ENCODE measurements around the gene INPP4A.

The INPP4A gene

DNA sequence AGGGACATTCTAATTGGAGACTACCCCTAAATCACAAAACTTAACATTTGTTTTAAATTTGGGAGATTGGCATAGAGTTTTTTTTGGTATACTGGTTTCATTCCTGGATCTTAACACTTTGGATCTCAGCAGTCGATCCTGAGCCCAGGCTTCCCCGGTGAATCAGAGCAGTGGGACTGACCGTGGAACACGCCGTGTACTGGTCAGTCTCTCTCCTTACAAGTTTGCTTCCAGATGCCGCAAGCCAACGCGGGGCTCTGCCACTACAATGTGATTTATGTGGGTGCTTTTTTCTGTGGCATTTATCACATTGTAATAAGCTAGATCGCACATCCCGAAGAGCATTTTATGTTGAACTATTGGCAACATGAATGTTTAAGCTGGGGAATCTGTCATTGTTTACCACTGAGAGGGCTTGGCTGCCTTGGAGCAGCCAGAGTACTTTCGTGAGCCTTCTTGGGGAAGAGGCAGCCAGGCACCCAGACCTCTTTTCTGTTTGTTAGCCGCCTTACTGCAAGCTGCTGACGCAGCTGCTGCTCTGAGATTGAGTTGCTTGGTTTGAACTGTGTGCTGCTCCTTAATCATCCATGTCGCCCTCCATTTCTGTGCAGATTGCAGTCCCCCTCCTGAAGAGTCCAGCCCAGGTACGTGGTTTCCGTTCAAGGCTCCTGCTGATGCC lies 114.3 kb downstream of the INPP4A start:
- no peak for DNase-seq
- Histone ChIP-seq H3K36me3 (ENCODE audit: control insufficient read depth in 4 of 4, insufficient read depth in 4 of 4, low read length in 3 of 4) (peaks cover 9 to 66% (median 50%) of the 10 kb centered on the region in 4 experiments), H3K4me1 (ENCODE audit: control extremely low read depth in 1 of 4, control insufficient read depth in 4 of 4, insufficient read depth in 4 of 4, low read length in 3 of 4) (peaks cover 0 to 31% (median 2%) of the 10 kb centered on the region in 4 experiments), H3K27me3 (replicated peaks in 2 of 5; ENCODE audit: control insufficient read depth in 4 of 5, insufficient read depth in 5 of 5, low read length in 4 of 5) (no peaks in the 10 kb centered on the region), H3K4me3 (ENCODE audit: control insufficient read depth in 1 of 7, extremely low read depth in 1 of 7, insufficient read depth in 4 of 7, low read depth in 2 of 7, low read length in 6 of 7) (no peak overlapping the region), H3K9me3 (ENCODE audit: control extremely low read depth in 1 of 5, control insufficient read depth in 4 of 5, insufficient read depth in 2 of 5, low read depth in 1 of 5, low read length in 4 of 5) (no peaks in the 10 kb centered on the region), H3K27ac (ENCODE audit: insufficient read depth in 1 of 2, low read depth in 1 of 2, low read length in 2 of 2, poor library complexity in 1 of 2, severe bottlenecking in 2 of 2) (no peak overlapping the region)
- CTCF ChIA-PET = interaction anchor here (2.5 kb wide), 1 partner anchor 10 kb away, joined by 14 read pairs; no protein-coding TSS in a partner anchor
- POLR2A ChIA-PET = no interaction called here
- 100% methylated on average over 13 of the region's 16 CpGs for WGBS (ENCODE audit: insufficient coverage)

DNA sequence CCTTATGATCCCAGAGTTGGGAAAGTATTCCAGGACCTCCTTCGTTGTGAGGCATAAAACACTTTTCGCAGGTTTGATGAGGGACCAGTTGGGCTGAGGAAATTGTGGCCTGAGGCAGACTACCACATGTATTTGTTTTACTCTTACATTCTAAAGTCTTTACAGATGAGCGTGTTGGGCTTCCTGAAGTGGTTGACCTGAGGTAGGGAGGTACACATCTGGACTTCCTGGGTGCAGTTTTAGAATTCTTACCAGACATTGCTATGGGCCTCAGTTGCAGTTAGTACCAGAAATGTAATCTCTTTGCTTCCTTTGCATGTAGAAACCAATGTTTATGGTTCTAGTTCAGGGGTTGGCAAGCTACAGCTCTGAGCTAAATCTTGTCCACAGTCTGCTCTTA lies 114.9 kb downstream of the INPP4A start:
- CTCF ChIA-PET = interaction anchor here (2.5 kb wide), 1 partner anchor 10 kb away, joined by 14 read pairs; no protein-coding TSS in a partner anchor
- Histone ChIP-seq H3K36me3 (ENCODE audit: control insufficient read depth in 4 of 4, insufficient read depth in 4 of 4, low read length in 3 of 4) (peaks cover 3 to 66% (median 47%) of the 10 kb centered on the region in 4 experiments), H3K27ac (ENCODE audit: insufficient read depth in 1 of 2, low read depth in 1 of 2, low read length in 2 of 2, poor library complexity in 1 of 2, severe bottlenecking in 2 of 2) (peak overlapping the region in 1 of 2 experiments; percentile 27), H3K4me3 (ENCODE audit: control insufficient read depth in 1 of 7, extremely low read depth in 1 of 7, insufficient read depth in 4 of 7, low read depth in 2 of 7, low read length in 6 of 7) (no peak overlapping the region), H3K4me1 (ENCODE audit: control extremely low read depth in 1 of 4, control insufficient read depth in 4 of 4, insufficient read depth in 4 of 4, low read length in 3 of 4) (peaks cover 0 to 31% (median 2%) of the 10 kb centered on the region in 4 experiments), H3K27me3 (replicated peaks in 2 of 5; ENCODE audit: control insufficient read depth in 4 of 5, insufficient read depth in 5 of 5, low read length in 4 of 5) (no peaks in the 10 kb centered on the region), H3K9me3 (ENCODE audit: control extremely low read depth in 1 of 5, control insufficient read depth in 4 of 5, insufficient read depth in 2 of 5, low read depth in 1 of 5, low read length in 4 of 5) (no peaks in the 10 kb centered on the region)
- WGBS (ENCODE audit: insufficient coverage) = 100% methylated on average over 2 of the region's 3 CpGs
- DNase-seq = no peak
- POLR2A ChIA-PET = no interaction called here

DNA sequence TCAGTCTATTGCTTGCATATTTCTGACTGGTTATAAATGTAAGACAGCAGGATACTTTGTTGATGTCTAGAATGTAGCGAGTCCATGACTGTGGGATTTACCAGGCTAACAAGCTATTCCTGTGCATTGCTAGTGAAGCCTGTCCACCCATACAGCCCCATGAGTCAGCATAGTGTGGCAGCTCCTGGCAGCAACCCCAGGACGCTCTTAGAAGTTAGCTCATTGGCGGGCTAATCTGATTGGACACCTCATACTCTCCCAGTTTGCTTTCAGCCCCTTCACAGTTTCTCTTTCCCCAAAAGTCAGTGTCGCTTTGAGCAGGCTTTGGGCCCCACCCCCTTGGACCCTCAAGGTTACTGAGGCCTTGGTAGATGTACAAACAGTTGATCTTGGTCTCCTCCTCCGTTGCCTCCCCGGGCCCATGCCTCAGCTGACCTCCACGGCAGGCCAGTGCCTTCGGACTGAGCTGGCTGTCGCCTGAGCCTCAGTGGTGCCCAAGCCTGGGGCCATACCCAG lies 115.7 kb downstream of the INPP4A start:
- DNase-seq = peak in 2 of 3 donors; percentile 28 to 35
- 97% methylated on average over 9 of the region's 9 CpGs for WGBS (ENCODE audit: insufficient coverage)
- no peaks in the 10 kb centered on the region for H3K27me3 ChIP-seq (replicated peaks in 2 of 5; ENCODE audit: control insufficient read depth in 4 of 5, insufficient read depth in 5 of 5, low read length in 4 of 5)
- H3K4me3 ChIP-seq (ENCODE audit: control insufficient read depth in 1 of 7, extremely low read depth in 1 of 7, insufficient read depth in 4 of 7, low read depth in 2 of 7, low read length in 6 of 7) = no peak overlapping the region
- peaks cover 0 to 65% (median 43%) of the 10 kb centered on the region in 4 experiments for H3K36me3 ChIP-seq (ENCODE audit: control insufficient read depth in 4 of 4, insufficient read depth in 4 of 4, low read length in 3 of 4)
- peak overlapping the region in 1 of 2 experiments; percentile 40 for H3K27ac ChIP-seq (ENCODE audit: insufficient read depth in 1 of 2, low read depth in 1 of 2, low read length in 2 of 2, poor library complexity in 1 of 2, severe bottlenecking in 2 of 2)
- H3K4me1 ChIP-seq (ENCODE audit: control extremely low read depth in 1 of 4, control insufficient read depth in 4 of 4, insufficient read depth in 4 of 4, low read length in 3 of 4) = peaks cover 0 to 31% (median 2%) of the 10 kb centered on the region in 4 experiments
- ChIA-PET POLR2A (no interaction called here), CTCF (interaction anchor here (0.6 to 2.5 kb wide), 2 partner anchors 9 to 12 kb away, joined by 3 to 14 read pairs; no protein-coding TSS in a partner anchor)
- H3K9me3 ChIP-seq (ENCODE audit: control extremely low read depth in 1 of 5, control insufficient read depth in 4 of 5, insufficient read depth in 2 of 5, low read depth in 1 of 5, low read length in 4 of 5) = no peaks in the 10 kb centered on the region

DNA sequence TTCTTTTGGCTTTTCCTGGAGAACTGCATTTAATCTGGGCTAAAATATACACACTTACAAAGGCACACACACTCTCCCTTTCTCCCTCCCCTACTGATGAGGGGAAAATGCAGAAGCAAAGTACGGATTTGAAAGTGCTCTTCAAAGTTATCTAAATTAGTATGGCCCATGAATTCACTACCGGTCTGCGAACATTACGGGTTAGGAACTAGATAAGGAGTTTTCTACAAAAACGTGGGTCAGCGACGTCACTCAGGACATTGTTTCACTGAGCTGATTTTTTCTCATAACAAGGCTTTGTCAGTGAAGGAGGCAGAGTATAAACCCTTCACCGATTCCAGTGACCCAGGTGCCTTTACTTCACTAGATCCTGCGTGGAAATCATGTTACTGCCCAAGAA lies 116.4 kb downstream of the INPP4A start:
- H3K36me3 ChIP-seq (ENCODE audit: control insufficient read depth in 4 of 4, insufficient read depth in 4 of 4, low read length in 3 of 4) = peaks cover under 1 to 65% (median 39%) of the 10 kb centered on the region in 4 experiments
- peak overlapping the region in 1 of 2 experiments; percentile 40 for H3K27ac ChIP-seq (ENCODE audit: insufficient read depth in 1 of 2, low read depth in 1 of 2, low read length in 2 of 2, poor library complexity in 1 of 2, severe bottlenecking in 2 of 2)
- H3K9me3 ChIP-seq (ENCODE audit: control extremely low read depth in 1 of 5, control insufficient read depth in 4 of 5, insufficient read depth in 2 of 5, low read depth in 1 of 5, low read length in 4 of 5) = no peaks in the 10 kb centered on the region
- ChIA-PET CTCF (interaction anchor here (2.5 kb wide), 1 partner anchor 8 kb away, joined by 14 read pairs; no protein-coding TSS in a partner anchor), POLR2A (no interaction called here)
- peaks cover 0 to 31% (median 2%) of the 10 kb centered on the region in 4 experiments for H3K4me1 ChIP-seq (ENCODE audit: control extremely low read depth in 1 of 4, control insufficient read depth in 4 of 4, insufficient read depth in 4 of 4, low read length in 3 of 4)
- DNase-seq = no peak
- WGBS (ENCODE audit: insufficient coverage) = 98% methylated on average over 9 of the region's 9 CpGs
- H3K4me3 ChIP-seq (ENCODE audit: control insufficient read depth in 1 of 7, extremely low read depth in 1 of 7, insufficient read depth in 4 of 7, low read depth in 2 of 7, low read length in 6 of 7) = no peak overlapping the region
- H3K27me3 ChIP-seq (replicated peaks in 2 of 5; ENCODE audit: control insufficient read depth in 4 of 5, insufficient read depth in 5 of 5, low read length in 4 of 5) = no peaks in the 10 kb centered on the region

DNA sequence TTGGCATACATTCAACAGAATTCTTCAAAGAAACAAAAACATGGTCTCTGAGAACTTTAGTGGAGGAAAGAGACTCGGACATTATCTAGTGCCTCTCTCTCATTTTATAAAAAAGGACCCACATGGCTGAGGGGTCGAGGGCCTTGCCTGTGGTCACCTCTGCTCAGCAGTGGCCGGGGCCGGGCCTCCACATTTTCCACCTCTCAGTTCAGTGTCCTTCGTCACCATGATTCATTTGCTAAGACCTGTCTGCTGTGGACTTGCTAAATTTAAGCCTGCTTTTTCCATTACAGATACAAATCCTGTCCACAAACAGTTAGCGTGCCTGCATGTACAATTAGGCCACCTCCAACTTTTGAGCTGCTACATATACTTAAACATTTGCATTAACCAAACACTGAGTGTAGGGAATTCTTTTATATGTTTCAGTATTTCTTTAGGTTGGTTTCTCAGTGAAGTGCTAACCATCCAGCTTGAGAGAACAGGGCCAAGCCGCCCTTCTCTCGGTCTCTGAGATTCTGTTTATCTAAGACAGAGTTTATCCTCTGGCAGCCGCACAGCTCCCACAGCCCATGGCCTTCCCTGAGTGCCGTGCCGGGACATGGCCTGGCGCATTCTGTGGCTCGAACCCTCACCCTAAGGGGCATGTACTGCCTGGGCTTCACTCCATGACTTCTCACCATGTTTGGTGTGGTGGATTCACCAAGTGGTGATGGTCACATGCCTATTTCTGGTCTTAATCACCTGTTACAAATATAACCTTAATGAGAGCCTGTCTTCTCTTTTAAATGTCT lies 117.4 kb downstream of the INPP4A start:
- Histone ChIP-seq H3K9me3 (ENCODE audit: control extremely low read depth in 1 of 5, control insufficient read depth in 4 of 5, insufficient read depth in 2 of 5, low read depth in 1 of 5, low read length in 4 of 5) (no peaks in the 10 kb centered on the region), H3K36me3 (ENCODE audit: control insufficient read depth in 4 of 4, insufficient read depth in 4 of 4, low read length in 3 of 4) (peaks cover 2 to 70% (median 40%) of the 10 kb centered on the region in 4 experiments), H3K27me3 (replicated peaks in 2 of 5; ENCODE audit: control insufficient read depth in 4 of 5, insufficient read depth in 5 of 5, low read length in 4 of 5) (no peaks in the 10 kb centered on the region), H3K4me3 (ENCODE audit: control insufficient read depth in 1 of 7, extremely low read depth in 1 of 7, insufficient read depth in 4 of 7, low read depth in 2 of 7, low read length in 6 of 7) (no peak overlapping the region), H3K27ac (ENCODE audit: insufficient read depth in 1 of 2, low read depth in 1 of 2, low read length in 2 of 2, poor library complexity in 1 of 2, severe bottlenecking in 2 of 2) (no peak overlapping the region), H3K4me1 (ENCODE audit: control extremely low read depth in 1 of 4, control insufficient read depth in 4 of 4, insufficient read depth in 4 of 4, low read length in 3 of 4) (peaks cover 0 to 25% (median 2%) of the 10 kb centered on the region in 4 experiments)
- CTCF ChIA-PET = interaction anchor here (0.6 to 1.4 kb wide), 3 partner anchors 11 to 69 kb away, joined by 3 to 4 read pairs (median 3); no protein-coding TSS in a partner anchor
- WGBS (ENCODE audit: insufficient coverage) = 96% methylated on average over 12 of the region's 13 CpGs
- POLR2A ChIA-PET = no interaction called here
- no peak for DNase-seq

DNA sequence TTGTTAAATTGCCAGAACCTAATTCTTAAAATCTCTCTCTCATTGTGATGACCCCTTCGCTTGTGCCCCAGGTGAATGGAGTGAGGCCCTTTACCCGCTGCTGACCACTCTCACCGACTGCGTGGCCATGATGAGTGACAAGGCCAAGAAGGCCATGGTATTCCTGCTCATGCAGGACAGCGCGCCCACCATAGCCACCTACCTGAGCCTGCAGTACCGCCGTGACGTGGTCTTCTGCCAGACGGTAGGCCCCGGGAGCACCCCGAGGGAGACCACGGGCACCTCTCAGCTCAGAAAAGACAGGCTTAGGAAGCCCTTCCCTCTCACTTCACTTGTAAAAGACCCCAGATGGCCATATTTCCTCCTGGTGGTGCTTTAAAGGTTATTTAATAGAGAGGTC lies 118.7 kb downstream of the INPP4A start:
- H3K4me1 ChIP-seq (ENCODE audit: control extremely low read depth in 1 of 4, control insufficient read depth in 4 of 4, insufficient read depth in 4 of 4, low read length in 3 of 4) = peaks cover 0 to 20% (median 2%) of the 10 kb centered on the region in 4 experiments
- H3K9me3 ChIP-seq (ENCODE audit: control extremely low read depth in 1 of 5, control insufficient read depth in 4 of 5, insufficient read depth in 2 of 5, low read depth in 1 of 5, low read length in 4 of 5) = no peaks in the 10 kb centered on the region
- DNase-seq = no peak
- H3K27ac ChIP-seq (ENCODE audit: insufficient read depth in 1 of 2, low read depth in 1 of 2, low read length in 2 of 2, poor library complexity in 1 of 2, severe bottlenecking in 2 of 2) = no peak overlapping the region
- POLR2A ChIA-PET = no interaction called here
- H3K36me3 ChIP-seq (ENCODE audit: control insufficient read depth in 4 of 4, insufficient read depth in 4 of 4, low read length in 3 of 4) = peaks cover 2 to 75% (median 42%) of the 10 kb centered on the region in 4 experiments
- WGBS (ENCODE audit: insufficient coverage) = 100% methylated on average over 4 of the region's 13 CpGs
- CTCF ChIA-PET = no interaction called here
- no peaks in the 10 kb centered on the region for H3K27me3 ChIP-seq (replicated peaks in 2 of 5; ENCODE audit: control insufficient read depth in 4 of 5, insufficient read depth in 5 of 5, low read length in 4 of 5)
- no peak overlapping the region for H3K4me3 ChIP-seq (ENCODE audit: control insufficient read depth in 1 of 7, extremely low read depth in 1 of 7, insufficient read depth in 4 of 7, low read depth in 2 of 7, low read length in 6 of 7)
